GM04504 (cell line): Measurements from ENCODE around the gene ESRRG.

Source experiments
- DNase-seq: peaks from one replicate; pipeline ENCODE4 v3.0.0-alpha.2; 2012; ENCODE audit warnings: low read depth

The ESRRG gene

DNA sequence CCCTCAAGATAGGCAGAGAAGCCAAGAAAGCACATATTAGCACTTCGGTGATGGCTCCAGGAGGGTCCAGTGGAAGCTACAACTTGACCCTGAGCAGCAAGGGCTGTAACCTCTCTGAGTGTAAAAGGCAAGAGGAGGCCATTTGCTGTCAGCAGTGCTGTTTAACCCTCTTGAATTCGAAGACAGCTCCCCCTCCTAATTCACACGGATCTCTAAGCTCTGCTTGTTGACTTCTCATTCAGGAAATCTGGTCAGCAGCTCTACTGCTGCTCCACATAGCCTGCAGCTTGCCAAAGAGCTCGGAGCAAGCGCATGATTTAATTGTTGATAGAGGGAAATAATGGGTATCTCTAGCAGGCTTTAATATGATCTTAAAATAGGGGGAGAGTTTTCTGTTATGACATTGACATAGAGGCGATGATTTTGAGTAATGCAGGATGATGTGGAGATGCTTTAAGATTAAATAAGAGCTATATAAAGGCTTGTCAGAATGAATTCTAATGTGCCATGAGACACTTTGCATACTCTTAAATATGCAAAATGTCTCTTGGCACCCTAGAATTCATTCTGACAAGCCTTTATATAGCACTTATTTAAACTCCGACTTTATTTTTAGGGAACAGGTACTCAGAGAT, 220.6 kb downstream of the ESRRG start:
- no peak for DNase-seq

DNA sequence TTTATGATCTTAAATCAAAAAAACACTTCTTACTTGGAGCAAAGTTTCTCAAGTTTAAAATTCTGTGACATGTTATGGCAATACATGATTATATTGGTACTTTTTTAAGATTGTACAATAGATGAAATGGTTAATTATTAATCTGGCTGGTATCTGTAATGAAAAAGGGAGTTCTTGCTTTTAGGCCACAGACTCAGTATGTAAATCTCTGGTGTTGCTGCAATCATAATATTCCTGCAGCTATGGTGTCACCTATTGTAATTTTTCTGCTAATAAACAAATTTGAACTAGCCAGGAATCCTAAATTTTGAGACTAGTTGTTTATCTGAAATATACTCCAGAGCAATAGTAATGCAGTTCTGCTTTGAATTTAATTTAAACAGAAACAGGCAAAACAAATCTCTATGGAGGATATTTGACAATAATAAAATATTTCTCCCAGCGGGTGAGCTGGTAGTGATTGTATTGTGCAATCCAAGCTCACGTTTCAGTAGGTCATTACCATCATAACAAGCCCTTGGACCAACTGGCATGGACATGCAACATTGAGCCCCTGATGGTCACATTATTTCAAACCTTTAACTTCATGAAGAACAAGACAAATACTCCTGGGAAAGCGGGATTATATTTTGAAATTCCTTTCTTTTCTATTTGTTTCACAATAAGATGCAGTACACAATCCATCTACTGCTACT, 222.8 kb downstream of the ESRRG start:
- DNase-seq = no peak

DNA sequence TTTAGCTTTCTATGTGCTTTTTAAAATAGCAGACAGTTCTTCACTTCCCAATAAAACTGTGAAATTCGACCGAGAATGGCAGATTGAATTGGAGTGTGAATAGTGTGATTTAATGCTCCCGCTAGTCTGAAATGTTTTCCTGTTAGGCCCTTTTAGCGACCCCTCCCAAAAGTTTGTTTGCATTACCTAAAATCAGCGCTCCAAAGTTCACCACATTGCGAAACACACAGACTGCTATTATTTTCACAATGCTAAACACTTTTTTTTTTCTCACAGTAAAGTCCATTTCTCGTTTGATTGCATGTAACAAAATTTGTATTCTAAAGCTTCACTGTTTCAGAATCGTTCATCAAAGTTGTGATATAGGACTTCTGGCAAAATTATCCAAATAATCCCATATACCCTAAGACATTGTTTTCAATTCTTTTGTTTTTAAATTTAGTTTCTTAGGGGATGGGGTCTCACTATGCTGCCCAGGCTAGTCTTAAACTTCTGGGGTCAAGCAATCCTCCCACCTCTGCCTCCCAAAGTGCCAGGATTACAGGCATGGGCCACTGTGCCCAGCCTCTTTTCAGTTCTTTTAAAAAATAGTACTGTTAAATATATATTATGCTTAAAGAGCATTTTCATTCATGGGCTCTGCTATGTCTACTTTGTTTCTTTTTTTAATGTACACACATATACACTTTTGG, 223.5 kb downstream of the ESRRG start:
- DNase-seq = no peak

DNA sequence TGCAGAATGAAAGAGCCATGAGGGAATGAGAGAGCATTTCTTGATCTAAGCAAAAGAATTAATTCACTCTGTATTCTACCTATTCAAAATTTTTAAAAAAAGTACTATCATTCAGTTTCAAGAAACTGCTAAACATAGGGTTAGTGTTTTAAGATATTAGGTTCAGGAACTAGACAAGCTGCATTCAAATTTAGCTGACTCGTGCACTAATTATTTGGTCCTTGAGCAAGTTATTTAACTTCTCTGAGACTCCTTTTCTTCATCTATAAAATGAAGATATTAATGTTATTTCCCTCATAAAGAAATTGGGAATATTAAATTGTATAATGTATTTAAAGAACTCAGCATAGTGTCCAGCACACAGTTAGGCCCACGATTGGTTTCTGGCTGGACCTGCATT, 225.0 kb downstream of the ESRRG start:
- DNase-seq = no peak

DNA sequence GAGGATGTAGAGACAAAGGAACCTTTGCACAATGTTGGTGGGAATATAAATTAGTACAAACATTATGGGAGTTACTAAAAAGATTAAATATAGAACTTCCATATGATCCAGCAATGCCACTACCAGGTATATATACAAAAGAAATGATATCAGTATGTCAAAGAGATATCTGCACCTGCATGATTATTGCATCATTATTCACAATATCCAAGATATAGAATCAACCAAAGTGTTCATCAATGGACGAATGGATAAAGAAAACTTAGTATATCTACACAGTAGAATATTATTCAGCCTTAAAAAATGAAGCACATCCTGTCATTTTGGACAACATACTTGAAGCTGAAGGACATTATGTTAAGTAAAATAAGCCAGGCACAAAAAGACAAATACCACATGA, 238.2 kb downstream of the ESRRG start:
- DNase-seq = no peak

DNA sequence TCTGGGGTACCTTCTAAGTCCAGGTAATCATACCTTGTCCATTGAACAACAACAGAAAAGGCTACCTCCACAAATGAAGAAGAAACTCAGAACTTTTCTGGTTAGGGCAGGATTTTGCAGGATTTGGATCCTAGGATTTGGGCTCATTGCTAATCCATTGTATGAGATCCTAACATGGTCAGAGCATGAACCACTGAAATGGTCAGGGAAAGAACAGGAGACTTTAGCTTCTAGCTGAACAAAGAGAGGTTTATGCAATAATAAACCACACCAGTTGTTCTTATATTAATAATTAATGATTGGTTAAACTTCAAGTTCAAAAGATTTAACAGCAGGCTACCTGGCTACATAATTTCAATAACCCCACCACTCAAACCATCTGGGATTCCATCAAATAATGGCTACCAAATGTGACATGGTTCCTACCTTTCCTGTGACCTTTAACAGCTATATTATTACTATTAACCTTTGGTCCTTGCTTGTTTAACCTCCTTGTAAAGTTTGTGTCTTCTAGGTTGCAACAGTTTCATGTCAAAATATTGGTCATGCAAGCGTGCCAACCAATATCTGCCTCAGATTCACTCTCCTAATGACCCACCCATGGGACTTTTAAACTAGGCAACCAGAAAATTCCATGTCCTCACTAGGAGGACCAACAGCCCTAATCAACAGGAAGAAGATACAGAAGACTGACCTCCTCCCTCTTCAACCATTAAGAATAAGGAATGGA, 239.4 kb downstream of the ESRRG start:
- no peak for DNase-seq

DNA sequence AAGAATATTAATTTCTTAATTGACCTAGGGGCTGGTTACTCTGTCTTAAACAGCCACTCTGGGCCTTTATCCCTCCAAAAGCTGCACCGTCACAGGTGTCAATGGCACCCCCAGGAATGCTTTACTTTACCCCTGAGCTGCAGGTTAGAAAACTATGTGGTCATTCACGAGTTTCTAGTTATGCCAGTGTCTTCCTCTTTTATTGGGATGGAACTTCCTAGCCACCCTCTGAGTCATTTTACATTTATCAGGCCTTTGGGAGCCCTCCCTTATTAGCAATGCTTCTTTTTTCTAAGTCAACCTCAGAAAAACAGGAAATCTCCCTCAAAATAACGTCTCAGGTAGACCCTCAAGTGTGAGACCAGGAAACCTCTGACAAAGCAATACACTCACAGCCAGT, 240.6 kb downstream of the ESRRG start:
- DNase-seq = no peak

DNA sequence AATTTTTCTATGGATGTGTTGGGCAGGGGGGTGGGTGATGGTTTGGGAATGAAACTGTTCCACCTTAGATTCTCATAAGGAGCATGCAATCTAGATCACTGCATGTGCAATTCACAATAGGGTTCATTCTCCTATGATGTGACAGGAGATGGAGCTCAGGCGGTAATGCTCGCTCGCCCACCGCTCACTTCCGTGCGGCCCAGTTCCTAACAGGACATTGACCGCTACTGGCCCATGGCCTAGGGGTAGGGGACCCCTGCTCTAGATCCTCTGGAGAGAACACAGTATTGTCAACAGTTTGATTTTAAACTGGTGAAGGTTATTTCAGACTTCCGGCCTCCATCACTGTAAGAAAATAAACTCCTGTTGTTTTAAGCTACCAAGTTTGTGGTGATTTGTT, 245.0 kb downstream of the ESRRG start:
- no peak for DNase-seq

DNA sequence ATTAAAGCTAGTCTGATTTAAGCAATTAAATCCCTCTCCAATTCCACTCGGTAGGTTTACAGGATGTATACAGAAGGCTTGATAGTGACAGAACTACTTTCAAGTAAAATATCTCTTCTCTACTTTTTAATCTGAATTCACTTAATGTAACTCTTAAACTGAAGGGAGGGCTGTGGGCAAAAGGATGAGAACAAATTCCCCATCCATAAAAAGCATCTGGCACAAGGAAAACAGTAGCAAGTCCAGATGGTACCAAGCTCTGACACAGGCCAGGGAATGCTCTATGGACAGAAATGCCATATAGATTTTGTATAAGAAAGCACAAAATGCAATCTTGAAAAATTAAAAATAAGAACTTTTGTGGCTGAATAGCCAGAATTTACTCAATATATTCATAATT, 246.9 kb downstream of the ESRRG start:
- DNase-seq = no peak

DNA sequence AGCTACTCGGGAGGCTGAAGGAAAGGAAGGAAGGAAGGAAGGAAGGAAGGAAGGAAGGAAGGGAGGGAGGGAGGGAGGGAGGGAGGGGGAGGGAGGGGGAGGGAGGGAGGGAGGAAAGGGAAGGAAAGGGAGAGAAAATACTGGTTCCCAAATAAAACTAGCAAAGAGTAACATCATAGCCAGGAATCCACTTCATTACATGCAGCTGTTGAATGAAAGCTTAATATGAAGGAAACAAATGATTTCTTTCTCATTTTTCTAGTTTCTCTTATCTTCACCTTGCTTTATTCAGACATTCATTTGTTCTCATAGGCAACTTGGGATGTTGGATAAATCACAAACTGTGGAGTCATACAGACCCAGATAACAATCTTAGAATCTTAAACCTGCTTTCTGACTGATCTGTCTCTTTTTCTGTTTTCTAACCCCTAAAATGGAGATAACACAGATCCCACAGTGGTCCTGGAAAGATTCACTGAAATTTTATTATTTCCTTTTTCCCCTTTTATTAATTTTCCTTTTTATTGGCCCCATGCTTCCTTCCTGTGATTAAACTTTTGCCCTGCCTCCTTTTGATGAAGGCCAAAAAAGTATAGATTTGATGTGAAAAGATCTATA, 247.5 kb downstream of the ESRRG start:
- DNase-seq = no peak

DNA sequence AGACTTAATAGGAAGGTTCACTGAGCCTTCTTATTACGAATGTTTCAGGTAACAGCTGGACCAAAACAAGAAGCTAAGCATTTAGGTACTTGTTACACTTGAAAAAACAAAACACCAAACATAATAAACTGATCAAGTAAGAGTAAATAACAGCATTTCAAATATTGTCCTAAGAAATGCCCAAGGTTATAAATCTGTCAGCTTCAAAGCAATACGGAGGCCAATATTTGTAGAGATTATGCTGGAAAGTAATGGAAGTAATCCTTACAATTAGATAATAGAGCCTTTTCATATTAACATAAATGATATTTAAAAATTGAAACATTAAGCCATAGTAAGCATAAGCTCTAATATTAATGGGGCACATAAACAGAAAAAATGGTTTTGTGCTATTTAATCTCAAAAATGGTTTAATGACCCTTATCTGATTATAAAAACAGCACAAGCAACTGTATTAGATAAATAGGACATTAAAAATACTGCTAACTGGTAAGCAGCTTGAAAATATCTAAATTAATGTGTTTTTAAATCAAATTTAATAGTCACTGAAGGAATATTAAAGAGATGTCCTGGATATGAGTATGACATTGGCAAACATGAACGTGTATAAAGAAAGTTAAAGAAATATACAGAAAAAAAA, 256.9 kb downstream of the ESRRG start:
- no peak for DNase-seq

DNA sequence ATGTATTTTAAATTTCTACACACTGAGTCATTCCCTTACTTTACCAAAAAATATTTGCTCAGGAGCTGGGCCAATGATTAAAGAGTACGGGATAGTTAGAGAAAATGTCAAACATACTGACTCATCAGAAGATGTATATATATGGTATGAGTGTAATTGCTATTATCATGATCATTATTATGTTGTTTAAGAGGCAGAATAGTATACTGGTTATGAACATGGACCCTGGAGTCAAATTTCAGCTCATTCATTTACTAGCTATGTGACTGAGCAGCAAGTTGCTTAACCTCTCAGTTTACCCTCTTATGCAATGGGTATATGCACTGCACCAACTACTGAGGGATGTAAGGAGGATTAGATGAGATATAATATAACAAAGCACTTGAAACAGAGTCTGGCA, 258.7 kb downstream of the ESRRG start:
- peak; percentile 69 for DNase-seq

DNA sequence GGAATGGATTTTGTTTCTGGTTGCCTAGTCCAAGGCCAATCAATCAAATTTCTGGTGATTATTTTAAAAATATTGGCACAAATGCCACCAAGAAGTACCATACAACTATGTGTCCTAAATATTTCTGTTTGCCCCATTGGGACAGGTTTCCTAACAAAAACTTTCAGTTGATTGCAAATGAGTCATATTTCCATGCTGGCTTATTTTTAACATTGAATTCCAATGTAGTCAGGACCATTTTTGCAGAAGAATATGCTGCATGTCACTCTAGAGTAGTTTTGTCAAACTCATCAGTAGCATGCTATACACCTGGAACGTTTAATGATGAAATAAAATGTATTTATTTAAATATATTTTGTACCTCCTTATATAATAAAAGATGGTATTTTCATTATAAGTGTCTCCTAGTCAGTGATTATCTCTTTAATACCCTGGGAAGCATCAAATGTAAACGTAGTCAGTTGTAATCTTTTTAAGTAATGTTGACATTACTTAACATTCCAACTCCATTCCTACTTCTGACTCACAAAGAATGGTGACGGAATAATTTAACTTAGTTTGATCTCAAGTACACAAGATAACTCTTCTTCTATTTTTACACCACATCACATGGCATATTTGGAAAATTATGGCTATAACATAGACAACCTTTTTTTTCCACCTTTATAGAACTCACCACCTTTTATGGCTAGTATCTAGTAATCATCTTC, 261.0 kb downstream of the ESRRG start:
- no peak for DNase-seq

DNA sequence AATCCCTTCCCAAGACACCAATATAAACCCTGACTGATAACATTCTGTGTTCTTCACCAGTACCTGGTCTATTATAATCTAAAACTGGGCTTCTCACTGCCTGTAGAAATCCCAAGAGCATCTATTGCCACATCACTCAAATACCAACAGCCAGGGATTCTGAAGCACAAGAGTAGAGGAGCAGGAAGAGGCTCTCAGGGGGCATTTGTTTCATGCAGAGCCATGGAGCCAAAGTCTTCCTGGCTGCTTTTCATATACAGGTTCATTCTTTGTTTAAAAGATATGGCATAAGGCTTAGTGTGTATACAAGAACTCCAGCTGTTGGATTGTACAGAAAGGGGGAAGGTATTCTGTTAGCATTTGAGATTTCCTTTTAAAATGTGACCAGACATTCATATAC, 261.8 kb downstream of the ESRRG start:
- no peak for DNase-seq

DNA sequence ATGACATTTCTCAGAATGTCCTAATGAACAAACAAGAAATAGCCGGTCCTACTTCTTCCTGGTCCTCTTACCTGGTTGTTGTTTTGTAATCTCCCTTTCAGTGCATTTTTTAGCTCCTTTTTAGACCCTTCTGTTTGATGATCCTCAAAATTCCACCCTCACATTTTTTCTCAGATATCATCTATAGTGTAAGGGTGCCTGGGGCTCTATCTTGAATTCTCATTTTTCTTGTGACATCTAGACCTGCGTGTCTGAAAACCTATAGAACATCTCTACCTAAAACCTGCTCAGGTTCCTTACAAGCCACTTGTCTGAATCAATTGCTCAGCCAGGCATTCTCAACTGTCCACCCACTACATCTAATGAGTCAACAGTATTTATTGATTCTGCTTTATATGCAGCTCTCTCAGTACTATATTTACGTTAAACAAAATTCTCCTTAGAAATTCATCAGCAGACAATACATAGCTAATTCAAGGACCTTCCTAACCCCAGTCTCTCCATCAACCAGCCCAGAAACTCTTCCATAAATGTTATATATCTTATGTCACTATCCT, 263.5 kb downstream of the ESRRG start:
- no peak for DNase-seq

DNA sequence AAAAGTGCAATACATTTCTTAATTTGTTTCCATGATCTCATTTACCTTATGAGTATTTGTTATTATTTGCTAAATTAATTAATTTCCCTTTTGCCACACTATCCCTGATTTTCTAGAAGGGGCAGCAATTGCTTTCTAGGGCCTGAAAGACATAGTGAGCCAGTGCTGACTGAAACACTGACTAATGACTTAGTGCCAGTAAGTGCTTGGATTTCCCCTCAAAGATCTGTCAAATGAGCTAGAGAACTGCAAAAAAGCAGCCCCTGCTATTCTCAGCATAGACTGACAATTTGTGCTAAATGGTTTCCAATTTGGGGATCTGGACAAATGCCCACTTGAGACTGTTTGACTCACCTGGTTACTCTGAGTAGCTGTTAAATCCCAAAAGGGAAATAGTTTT, 264.4 kb downstream of the ESRRG start:
- DNase-seq = no peak

DNA sequence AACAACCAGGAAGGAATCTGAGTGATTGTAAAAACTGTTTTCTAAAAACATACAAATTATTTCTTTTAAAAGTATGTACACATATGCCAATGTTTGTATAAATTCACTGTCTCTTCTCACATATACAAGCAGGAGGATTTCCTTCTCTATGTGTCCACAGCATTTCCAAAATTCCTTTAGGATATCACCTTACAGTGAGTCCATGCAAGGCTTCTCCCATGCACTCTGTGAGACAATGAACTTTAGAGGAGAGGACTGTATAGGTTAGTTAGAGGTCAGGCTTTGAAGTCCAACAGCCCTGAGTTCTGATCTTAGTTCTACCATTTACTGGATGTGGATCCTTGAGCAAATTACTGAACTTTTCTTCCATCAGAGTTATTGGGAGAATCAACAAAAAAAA, 265.9 kb downstream of the ESRRG start:
- no peak for DNase-seq

DNA sequence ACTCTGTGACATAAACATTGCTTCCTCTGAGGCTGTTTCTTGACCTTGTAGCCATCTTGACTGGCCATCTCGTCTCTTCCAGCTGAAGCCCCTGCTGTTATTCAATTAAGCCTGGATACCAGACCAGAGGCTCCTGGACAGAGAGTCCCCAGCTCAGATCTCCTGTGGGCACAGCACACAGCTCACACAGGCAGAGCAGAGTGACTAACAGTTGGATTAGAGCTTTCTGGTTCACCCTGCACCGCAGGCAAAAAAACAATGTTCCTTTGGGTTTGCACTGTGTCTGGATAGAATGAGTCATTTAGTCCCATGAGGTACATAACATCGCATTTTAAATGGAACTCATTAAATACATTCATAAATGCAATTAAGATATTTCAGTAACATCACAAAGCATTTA, 266.5 kb downstream of the ESRRG start:
- DNase-seq = peak; percentile 66

DNA sequence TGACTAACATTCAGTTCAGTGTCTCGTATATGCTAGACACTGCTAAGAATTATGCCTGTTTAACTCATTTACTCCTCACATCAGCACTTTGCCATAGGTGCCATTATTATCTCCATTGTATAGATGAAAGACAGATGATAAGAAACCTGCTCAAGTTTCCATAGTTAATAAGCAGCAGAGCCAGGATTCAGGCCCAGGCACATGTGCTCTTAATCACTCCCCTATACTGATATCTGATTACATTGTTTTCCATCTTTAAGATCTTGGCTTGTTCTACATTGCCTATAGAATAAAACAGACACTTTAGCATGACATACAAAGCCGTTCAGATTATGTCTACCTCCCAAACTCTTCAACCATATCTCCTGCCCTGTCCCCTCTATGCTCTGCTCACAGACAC, 269.5 kb downstream of the ESRRG start:
- DNase-seq = no peak
